PC-9 (cell line): ENCODE data around the gene LRRC28.

Experiments
- CTCF ChIP-seq: fragments of 200-600 bp; sonication (generic); conservative IDR thresholded peaks from 2 replicates; pipeline ENCODE4 v1.6.1; 2017; ENCODE audit warnings: mixed run types, antibody characterized with exemption, mild to moderate bottlenecking, moderate library complexity
- EZH2 ChIP-seq: fragments of 200-600 bp; sonication (generic); IDR thresholded peaks from 2 replicates; pipeline ENCODE4 v1.8.0; 2017; ENCODE audit warnings: antibody characterized with exemption, low read depth

DNA sequence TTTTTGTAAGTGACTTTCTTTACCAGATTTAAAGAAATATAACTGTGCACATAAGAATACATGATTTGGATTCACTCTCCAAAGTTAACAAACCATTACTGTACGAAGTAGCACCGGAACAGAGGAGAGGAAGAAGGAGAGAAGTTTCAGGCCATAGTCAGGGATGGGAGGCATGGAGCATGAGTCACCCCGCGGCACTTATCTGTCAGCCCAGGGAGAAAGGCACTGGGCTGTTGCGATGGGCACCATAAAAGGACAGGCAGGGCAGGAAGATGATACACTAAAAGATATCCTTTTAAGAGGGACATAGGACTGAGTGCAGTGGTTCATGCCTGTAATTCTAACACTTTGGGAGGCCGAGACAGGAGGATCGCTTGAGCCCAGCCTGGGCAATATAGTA is 38.9 kb upstream of the LRRC28 start:
- TF ChIP-seq CTCF = no peak
- TF ChIP-seq EZH2 = no peak
